ENCODE results near the gene ADAMTS13. TPM values are rescaled to one million over a fixed set of nuclear protein-coding genes. Genes with fewer than 3 reads are reported as not detected.
A peak's percentile ranks its signal among the peaks of the same experiment; 100 is the strongest.

ADAMTS13 gene
- total and polyA plus RNA-seq, 9 of the 15 experiments (the other 6 are each of a cell fraction or from before 2014, with no cell fraction given), result 0.03 to 0.20 (median 0.04) TPM; not detected in 4

GRCh38 chr9:133403766-133404453 is 18.3 kb upstream of the ADAMTS13 start (continued):
- TF ChIP-seq CBX3 (IDR thresholded peaks at IDR 0.05; ENCODE audit: borderline replicate concordance in 1 of 2, low read length in 2 of 2) (no peak), DMBX1 (CRISPR knock-in tag; IDR thresholded peaks at IDR 0.05; ENCODE audit: borderline replicate concordance) (no peak), CBX5 (IDR thresholded peaks at IDR 0.05; ENCODE audit: borderline replicate concordance, low read depth) (no peak), RNF2 (IDR thresholded peaks at IDR 0.05) (no peak), DIDO1 (tag; IDR thresholded peaks at IDR 0.05; ENCODE audit: low read depth) (no peak), PRPF4 (IDR thresholded peaks at IDR 0.05; ENCODE audit: insufficient read depth, low read depth, low read length, poor library complexity, severe bottlenecking) (no peak), SRF (CRISPR knock-in tag; IDR thresholded peaks at IDR 0.05) (no peak), POLR2G (IDR thresholded peaks at IDR 0.05; ENCODE audit: low read depth, low read length) (peak; percentile 72), ZNF561 (CRISPR knock-in tag; conservative IDR thresholded peaks at IDR 0.05) (no peak), XRCC3 (IDR thresholded peaks at IDR 0.05) (no peak), FOXK2 (conservative IDR thresholded peaks at IDR 0.05 in 1 of 2, IDR thresholded peaks at IDR 0.05 in 1 of 2; ENCODE audit: low read depth in 2 of 2) (no peak), MAFG (tag; conservative IDR thresholded peaks at IDR 0.05) (no peak), STAG1 (CRISPR knock-in tag; IDR thresholded peaks at IDR 0.05; ENCODE audit: borderline replicate concordance) (peak; percentile 42; the same call in 1 of the 2 replicates), RBFOX2 (IDR thresholded peaks at IDR 0.05; ENCODE audit: low read depth, low read length) (0 out of 2 replicates have a peak, but pooled peaks have one; percentile 5), ZBED1 (IDR thresholded peaks at IDR 0.05) (no peak), ZNF133 (CRISPR knock-in tag; IDR thresholded peaks at IDR 0.05) (no peak), LEF1 (IDR thresholded peaks at IDR 0.05) (no peak), GATA2 (CRISPR knock-in tag; IDR thresholded peaks at IDR 0.05) (no peak), POLR2AphosphoS2 (IDR thresholded peaks at IDR 0.05; ENCODE audit: low read length) (no peak), IRF2 (CRISPR knock-in tag; IDR thresholded peaks at IDR 0.05) (no peak), CEBPG (CRISPR knock-in tag; IDR thresholded peaks at IDR 0.05) (no peak), CEBPG (tag; conservative IDR thresholded peaks at IDR 0.05 in 1 of 2, IDR thresholded peaks at IDR 0.05 in 1 of 2) (no peak), SUPT5H (IDR thresholded peaks at IDR 0.05) (peak; percentile 60), ILK (tag; IDR thresholded peaks at IDR 0.05; ENCODE audit: borderline replicate concordance, low read depth) (no peak), KDM1A (IDR thresholded peaks at IDR 0.05) (no peak), SMC3 (conservative IDR thresholded peaks at IDR 0.05; ENCODE audit: insufficient read depth, low read depth, low read length) (peak; percentile 37; the same call in 1 of the 2 replicates), ZNF644 (tag; IDR thresholded peaks at IDR 0.05; ENCODE audit: low read depth) (no peak), BRD4 (IDR thresholded peaks at IDR 0.05) (no peak), DLX4 (CRISPR knock-in tag; IDR thresholded peaks at IDR 0.05) (no peak)
- TF ChIP-seq, protein P1, sequence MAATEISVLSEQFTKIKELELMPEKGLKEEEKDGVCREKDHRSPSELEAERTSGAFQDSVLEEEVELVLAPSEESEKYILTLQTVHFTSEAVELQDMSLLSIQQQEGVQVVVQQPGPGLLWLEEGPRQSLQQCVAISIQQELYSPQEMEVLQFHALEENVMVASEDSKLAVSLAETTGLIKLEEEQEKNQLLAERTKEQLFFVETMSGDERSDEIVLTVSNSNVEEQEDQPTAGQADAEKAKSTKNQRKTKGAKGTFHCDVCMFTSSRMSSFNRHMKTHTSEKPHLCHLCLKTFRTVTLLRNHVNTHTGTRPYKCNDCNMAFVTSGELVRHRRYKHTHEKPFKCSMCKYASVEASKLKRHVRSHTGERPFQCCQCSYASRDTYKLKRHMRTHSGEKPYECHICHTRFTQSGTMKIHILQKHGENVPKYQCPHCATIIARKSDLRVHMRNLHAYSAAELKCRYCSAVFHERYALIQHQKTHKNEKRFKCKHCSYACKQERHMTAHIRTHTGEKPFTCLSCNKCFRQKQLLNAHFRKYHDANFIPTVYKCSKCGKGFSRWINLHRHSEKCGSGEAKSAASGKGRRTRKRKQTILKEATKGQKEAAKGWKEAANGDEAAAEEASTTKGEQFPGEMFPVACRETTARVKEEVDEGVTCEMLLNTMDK (IDR thresholded peaks at IDR 0.05; ENCODE audit: borderline replicate concordance, insufficient read depth, low read depth, low read length, poor library complexity, severe bottlenecking), result peak; percentile 31
